SW 1271 (cell line): ENCODE measurements around the gene TTF1.

Source experiments
- DNase-seq, 2 experiments: peaks; one replicate each; lab custom pipeline; 2025; lab: John Stamatoyannopoulos, UW

Gene TTF1, protein sequence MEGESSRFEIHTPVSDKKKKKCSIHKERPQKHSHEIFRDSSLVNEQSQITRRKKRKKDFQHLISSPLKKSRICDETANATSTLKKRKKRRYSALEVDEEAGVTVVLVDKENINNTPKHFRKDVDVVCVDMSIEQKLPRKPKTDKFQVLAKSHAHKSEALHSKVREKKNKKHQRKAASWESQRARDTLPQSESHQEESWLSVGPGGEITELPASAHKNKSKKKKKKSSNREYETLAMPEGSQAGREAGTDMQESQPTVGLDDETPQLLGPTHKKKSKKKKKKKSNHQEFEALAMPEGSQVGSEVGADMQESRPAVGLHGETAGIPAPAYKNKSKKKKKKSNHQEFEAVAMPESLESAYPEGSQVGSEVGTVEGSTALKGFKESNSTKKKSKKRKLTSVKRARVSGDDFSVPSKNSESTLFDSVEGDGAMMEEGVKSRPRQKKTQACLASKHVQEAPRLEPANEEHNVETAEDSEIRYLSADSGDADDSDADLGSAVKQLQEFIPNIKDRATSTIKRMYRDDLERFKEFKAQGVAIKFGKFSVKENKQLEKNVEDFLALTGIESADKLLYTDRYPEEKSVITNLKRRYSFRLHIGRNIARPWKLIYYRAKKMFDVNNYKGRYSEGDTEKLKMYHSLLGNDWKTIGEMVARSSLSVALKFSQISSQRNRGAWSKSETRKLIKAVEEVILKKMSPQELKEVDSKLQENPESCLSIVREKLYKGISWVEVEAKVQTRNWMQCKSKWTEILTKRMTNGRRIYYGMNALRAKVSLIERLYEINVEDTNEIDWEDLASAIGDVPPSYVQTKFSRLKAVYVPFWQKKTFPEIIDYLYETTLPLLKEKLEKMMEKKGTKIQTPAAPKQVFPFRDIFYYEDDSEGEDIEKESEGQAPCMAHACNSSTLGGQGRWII

GRCh38 chr9:132406554-132407122, at the start of gene TTF1:
TTF1 (minus strand) TSS chr9:132406840; CDS start chr9:132402821, 4,019 bp downstream.
- DNase-seq, result peak; percentile 90

GRCh38 chr9:132456241-132456640, 49.6 kb upstream of the TTF1 start:
- DNase-seq, result no peak

DNA sequence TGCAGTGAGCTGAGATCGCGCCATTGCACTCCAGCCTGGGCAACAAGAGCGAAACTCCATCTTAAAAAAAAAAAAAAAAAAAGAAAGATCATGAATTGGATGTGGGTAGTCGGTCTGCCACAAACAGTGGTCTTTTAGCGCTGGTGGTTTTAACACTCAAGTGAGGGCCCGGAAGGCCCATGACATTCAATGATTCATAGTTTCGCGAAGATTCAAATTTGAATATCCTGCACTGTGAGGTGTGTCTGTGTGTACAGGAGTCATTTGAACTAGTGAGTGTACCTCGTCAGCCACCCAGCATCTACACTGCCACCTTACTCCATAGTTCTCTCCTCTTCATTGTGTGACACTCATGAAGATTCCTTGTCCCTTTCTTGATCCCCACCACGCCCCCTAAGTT, 44.6 kb upstream of the TTF1 start:
- no peak for DNase-seq

DNA sequence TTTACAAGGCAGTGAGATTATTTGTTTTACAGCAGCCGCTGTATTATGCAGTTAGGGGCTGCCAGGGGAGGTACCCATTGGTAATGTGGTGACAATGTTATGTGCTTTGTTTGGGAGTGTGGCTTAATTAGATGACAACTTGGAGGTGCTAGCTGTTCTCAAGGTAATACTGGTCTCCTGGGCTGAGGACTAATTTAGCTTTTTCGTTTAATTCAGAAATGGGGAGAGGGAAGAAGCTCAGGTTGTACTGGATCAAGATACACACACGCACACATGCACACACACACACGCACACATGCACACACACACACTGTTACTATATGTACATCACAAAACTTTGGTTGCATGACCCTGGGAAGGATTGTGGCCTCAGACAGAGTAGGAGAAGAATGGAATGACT, 41.3 kb upstream of the TTF1 start:
- DNase-seq, result no peak

DNA sequence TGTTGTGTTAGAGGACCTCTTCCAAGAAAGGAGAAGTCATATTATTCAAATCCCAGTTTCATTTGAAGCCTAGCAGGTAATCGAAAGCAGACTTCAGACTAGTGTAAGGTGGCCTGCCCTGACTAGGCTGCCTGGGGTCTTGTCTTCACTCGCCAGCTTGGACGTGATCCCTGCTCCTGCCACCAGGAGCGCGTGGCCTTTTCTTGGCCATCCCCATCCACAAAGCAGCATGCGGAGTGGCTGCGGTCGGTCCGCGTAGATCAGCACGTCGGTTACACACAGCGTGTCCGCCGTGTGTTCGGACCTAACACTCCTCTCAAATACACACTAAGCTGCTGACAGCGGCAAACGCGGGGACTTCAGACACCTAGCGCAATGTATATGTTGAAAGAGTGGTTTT, 40.7 kb upstream of the TTF1 start:
- DNase-seq, result no peak

GRCh38 chr9:132446887-132447286, 40.2 kb upstream of the TTF1 start:
- no peak for DNase-seq

DNA sequence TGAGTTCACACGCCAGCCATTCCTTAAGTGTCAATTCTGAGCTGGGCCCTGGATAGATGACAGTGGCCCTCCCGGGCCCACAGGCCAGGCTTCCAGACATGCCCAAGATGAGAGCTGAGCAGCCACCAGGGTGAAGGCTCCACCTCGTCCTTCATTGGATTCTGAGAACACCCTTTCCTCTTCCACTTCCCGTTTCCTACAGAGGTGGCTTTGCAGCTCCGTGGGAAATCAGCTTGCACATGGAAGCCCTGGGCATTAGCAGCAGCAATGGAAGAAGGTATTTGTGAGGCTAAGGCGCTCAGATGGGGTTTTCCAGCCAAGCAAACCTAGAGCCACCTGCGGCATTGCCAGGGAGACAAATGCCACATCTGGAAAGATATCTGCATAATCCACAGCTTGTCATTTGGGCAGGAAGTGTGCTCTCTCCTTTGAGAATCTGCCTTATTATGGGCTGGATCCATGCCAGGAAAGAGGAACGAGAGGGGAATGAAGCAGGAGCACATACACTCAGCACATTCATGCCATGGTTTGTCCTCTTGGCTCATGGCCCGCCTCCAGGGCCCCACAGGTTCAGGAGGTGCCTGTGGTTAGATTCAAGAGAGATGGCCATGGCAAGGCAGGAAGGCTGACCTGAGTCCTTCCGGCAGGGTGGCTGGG, 37.4 kb upstream of the TTF1 start:
- no peak for DNase-seq

- DNase-seq, result no peak
Measured at GRCh38 chr9:132441404-132441803, 34.8 kb upstream of the TTF1 start.

DNA sequence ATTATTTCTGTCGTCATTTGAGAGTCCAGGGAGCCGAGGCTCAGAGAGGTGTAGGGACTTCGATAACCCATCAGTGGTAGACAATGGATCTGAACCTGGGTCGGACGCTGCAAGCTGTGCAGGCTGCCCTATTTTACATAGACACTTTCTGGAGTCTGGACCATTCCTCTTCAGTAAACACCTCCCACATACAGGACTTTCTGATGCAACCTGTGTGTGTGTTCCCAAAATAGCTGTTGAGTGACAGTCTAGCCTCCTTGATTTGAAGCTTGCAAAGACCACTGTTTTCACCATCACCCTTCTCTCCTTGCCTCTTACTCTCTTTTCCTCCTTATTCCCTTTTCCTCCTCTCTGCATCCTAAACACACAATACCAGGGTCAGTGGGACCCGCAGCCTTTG, 34.1 kb upstream of the TTF1 start:
- no peak for DNase-seq

DNA sequence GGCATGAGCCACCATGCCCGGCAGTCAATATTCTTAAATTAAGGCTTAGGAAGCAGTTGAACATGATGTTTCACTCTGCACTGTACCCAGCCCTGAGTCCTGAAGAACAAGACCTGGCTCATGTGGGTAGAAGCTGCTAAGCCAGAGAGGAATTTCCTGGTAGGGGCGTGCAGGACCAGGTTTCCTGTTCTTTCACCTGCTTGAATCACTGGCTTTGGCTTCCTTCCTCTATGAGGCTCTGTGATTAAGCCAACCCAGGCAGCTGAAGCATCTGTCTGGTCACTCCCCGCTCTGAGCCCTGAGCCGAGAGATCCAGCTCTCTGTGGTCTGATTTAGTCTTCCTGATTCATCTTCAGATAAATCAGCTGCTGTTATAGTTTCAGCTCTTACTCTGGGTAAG, 32.5 kb upstream of the TTF1 start:
- DNase-seq, result no peak

GRCh38 chr9:132434881-132435280, 28.2 kb upstream of the TTF1 start:
- no peak for DNase-seq

DNA sequence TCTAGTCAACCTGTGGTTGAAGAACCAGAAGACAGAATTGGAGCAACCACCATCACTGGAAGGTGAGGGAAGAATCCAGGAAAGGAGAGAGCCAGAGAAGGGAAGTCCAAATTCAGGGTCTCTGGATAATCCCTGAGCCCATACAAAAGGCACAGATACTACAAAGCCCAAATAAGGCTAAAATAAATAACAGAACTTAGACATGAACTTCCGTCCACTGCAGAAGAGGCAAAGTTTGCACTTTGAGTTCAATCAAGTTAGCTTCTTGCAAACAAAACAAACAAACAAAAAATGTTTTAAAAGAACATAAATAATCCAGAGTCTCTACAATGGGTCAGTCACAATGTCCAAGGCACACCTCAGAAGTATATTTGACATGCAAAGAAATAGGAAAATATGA, 24.4 kb upstream of the TTF1 start:
- no peak for DNase-seq

GRCh38 chr9:132426639-132427414, 20.2 kb upstream of the TTF1 start:
- no peak for DNase-seq

GRCh38 chr9:132425675-132426062, 19.0 kb upstream of the TTF1 start:
- DNase-seq, result no peak

DNA sequence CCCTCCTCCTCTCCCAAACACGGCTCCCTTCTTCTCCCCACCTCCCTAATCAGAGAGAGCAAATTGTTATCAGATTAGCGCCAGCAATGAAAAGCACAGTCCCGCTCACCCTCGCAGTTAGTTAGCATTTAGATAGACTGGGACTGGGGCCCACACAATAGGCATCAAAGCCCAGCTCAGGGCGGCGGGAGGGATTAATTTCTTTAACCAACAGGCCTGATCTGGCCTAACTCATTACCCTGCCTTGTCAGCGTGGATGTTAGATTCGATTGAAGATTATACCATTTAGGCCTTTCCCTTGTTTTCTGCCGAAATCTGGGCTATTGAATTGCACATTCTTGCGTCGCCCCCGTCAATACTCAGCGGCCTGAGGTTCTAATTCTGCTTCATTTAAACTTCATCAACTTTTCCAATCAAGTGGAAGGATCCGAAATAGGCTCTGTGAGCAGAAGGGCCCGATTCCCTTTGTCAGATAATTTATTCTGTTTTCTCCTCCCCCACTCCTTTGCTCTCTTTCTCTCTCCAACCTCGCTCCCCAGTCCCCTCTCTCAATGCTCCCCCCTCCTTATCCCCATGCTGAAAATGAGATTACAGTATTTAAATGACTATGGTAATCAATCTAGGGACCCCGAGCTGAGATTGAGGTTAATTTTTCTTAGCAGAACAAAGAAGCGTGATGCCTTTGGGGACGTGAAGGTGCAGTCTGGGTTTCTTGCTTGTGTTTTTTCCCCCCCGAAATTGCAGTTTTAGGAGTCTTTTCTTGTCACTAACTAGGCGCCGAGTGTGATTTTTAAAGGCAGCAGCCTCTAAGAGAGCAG, 18.4 kb upstream of the TTF1 start:
- no peak for DNase-seq

DNA sequence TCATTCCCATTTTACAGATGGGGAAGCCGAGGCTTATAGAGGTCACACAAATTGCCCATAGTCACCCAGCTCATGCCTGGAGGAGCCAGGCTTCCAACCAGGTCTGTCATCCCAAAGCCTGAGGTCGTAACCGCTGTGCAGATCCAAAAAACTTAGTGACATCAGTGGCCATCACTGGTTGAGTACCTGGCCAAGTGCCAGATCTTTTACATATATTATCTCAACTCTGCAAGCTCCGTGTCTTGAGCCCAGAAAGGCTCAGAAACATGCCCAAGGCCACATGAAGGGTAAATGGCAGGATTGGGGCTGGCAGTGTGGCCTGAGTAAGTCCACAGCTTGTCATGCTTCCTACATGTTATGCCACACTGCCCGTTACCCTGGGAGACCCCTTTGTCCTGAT, 16.9 kb upstream of the TTF1 start:
- no peak for DNase-seq

DNA sequence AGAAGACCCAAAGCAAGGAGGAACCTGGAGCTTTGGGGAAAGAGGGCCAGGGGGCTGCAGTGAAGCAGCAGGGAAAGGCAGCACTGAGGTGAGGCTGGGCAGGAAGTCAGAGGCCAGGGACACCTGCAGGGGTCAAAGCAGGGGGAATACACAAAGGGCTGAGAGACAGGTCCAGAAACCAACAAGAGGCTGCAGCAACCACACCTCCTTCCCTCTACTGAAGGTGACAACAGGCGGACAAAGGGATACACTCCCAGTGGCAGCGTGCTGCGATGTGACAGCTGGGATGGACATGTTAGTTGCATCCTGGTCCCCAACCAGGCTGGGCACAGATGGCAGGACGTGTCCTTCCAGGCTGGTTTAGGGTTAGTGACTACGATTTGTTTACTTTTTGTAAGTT, 15.9 kb upstream of the TTF1 start:
- DNase-seq, result no peak

GRCh38 chr9:132418726-132419363, 12.2 kb upstream of the TTF1 start:
- no peak for DNase-seq

DNA sequence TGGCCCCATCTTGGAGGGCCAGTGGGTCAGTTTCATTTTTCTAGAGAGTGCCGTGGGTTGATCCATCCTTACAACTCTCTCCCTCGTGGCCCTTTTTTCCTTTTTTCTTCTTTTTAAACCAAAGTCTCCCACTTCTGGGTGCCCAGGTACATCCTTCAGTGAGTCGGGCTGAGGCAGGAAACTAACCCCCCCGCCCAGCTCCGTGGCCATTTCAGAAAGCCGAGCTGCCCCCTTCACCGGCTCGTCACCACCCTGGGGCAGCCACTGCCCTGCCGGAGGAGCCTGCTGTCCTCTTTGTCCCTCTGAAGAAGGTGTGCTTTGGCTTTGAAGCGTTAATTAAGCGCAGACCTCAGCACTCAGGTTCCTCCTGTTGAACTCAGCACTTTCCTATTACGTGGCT, 8.5 kb upstream of the TTF1 start:
- DNase-seq, result no peak

- DNase-seq, result no peak
Measured at GRCh38 chr9:132414731-132415130, 8.1 kb upstream of the TTF1 start.
